H1 (cell line): Measurements from ENCODE around the gene APH1B. TPM values are rescaled to one million over a fixed set of nuclear protein-coding genes. Genes with fewer than 3 reads are reported as not detected.

Experiments used
- CTCF ChIA-PET: fragments of 300-600 bp; sonication (Branson Sonifier 250); formaldehyde crosslinking; loops from one replicate; lab custom pipeline; 2021; ENCODE audit not compliant: partially characterized antibody; lab: Charles Lee
- POLR2A ChIA-PET: fragments of 300-600 bp; sonication (Branson Sonifier 250); formaldehyde crosslinking; loops from one replicate; lab custom pipeline; 2021; ENCODE audit warnings: inconsistent platforms; ENCODE audit not compliant: partially characterized antibody; lab: Charles Lee
- DNase-seq, 2 experiments: peaks; one replicate each; pipeline versions ENCODE4 v3.0.0 to v3.0.0-alpha.2; 2010 to 2022; ENCODE audit warnings: low spot score in 2 of 2, low read depth in 1 of 2, mixed read lengths in 1 of 2
- FAIRE-seq: peaks from 2 replicates; lab custom pipeline; 2011; peaks lifted over from hg19 to GRCh38; lab: Jason Lieb, UNC
- H2AFZ ChIP-seq: 2 replicates; pipeline ENCODE4 v1.8.1; 2012; ENCODE audit warnings: low read length, inconsistent platforms
- H2AK5ac ChIP-seq: 2 replicates; pipeline ENCODE4 v1.6.1; 2013; ENCODE audit warnings: low read depth, low read length
- H2BK120ac ChIP-seq: replicated peaks from 2 replicates; pipeline ENCODE3; 2013; ENCODE audit warnings: low read depth, low read length, inconsistent platforms
- H2BK12ac ChIP-seq: 2 replicates; pipeline ENCODE4 v1.6.1; 2013; ENCODE audit warnings: low read depth, low read length
- H2BK15ac ChIP-seq: 2 replicates; pipeline ENCODE4 v1.6.1; 2013; ENCODE audit warnings: low read length
- H2BK20ac ChIP-seq: 2 replicates; pipeline ENCODE4 v1.6.1; 2013; ENCODE audit warnings: low read length
- H2BK5ac ChIP-seq: 2 replicates; pipeline ENCODE4 v1.6.1; 2013; ENCODE audit warnings: low read depth, low read length
- H3K14ac ChIP-seq: 2 replicates; pipeline ENCODE4 v1.6.1; 2013; ENCODE audit warnings: inconsistent platforms; ENCODE audit not compliant: insufficient read length
- H3K18ac ChIP-seq: 2 replicates; pipeline ENCODE4 v1.6.1; 2013; ENCODE audit warnings: low read length; ENCODE audit errors: extremely low read depth
- H3K23ac ChIP-seq: 2 replicates; pipeline ENCODE4 v1.6.1; 2013; ENCODE audit warnings: inconsistent platforms; ENCODE audit not compliant: insufficient read length
- H3K23me2 ChIP-seq: 2 replicates; pipeline ENCODE4 v1.6.1; 2013; ENCODE audit warnings: low read depth, low read length
- H3K27ac ChIP-seq: 2 replicates; pipeline ENCODE4 v1.6.1; 2011; ENCODE audit warnings: low read depth, low read length, inconsistent platforms
- H3K27me3 ChIP-seq, 4 experiments: replicated peaks in 1 of 4; 1 replicate in 1 of 4; 2 replicates in 3 of 4; pipeline versions ENCODE4 v1.6.1 to v1.8.1; 2011 to 2013; ENCODE audit warnings: low read length in 3 of 4, mild to moderate bottlenecking in 3 of 4, inconsistent platforms in 2 of 4, mixed read lengths in 2 of 4, moderate library complexity in 1 of 4; ENCODE audit not compliant: control insufficient read depth in 3 of 4, insufficient read depth in 3 of 4; ENCODE audit errors: extremely low read depth in 1 of 4
- H3K36me3 ChIP-seq, 4 experiments: 2 replicates each; pipeline versions ENCODE4 v1.6.1 to v1.8.1; 2011 to 2013; ENCODE audit warnings: mild to moderate bottlenecking in 4 of 4, low read length in 3 of 4, moderate library complexity in 2 of 4, control low read depth in 1 of 4, inconsistent platforms in 1 of 4; ENCODE audit not compliant: insufficient read depth in 4 of 4, control insufficient read depth in 2 of 4
- H3K4ac ChIP-seq: replicated peaks from 2 replicates; pipeline ENCODE3; 2013; ENCODE audit warnings: low read length, low read depth, mixed read lengths, inconsistent platforms; ENCODE audit not compliant: insufficient read length
- H3K4me1 ChIP-seq, 4 experiments: replicated peaks in 1 of 4; 1 replicate in 1 of 4; 2 replicates in 3 of 4; pipeline versions ENCODE4 v1.6.1 to v1.8.1; 2011 to 2013; ENCODE audit warnings: low read length in 3 of 4, inconsistent platforms in 2 of 4, mixed read lengths in 1 of 4; ENCODE audit not compliant: insufficient read depth in 4 of 4, control insufficient read depth in 3 of 4
- H3K4me2 ChIP-seq, 2 experiments: 2 replicates each; pipeline versions ENCODE4 v1.6.1 to v1.8.1; 2011 to 2013; ENCODE audit warnings: low read depth in 2 of 2, low read length in 2 of 2, control low read depth in 1 of 2, inconsistent platforms in 1 of 2, mild to moderate bottlenecking in 1 of 2; ENCODE audit not compliant: insufficient read depth in 1 of 2
- H3K4me3 ChIP-seq, 4 experiments: fragments of 200-600, 300-600 bp in 1 of 4; sonication (generic), shearing (Covaris generic), sonication (Bioruptor Twin) in 1 of 4; 2 replicates each; pipeline versions ENCODE4 v1.5.1 to v1.8.1; 2011 to 2016; ENCODE audit warnings: low read length in 4 of 4, low read depth in 3 of 4, control low read depth in 2 of 4, inconsistent platforms in 2 of 4, mild to moderate bottlenecking in 2 of 4, mixed read lengths in 1 of 4, moderate library complexity in 1 of 4; ENCODE audit not compliant: insufficient read depth in 2 of 4; ENCODE audit errors: extremely low read depth in 1 of 4
- H3K56ac ChIP-seq: replicated peaks from 2 replicates; pipeline ENCODE3; 2013; ENCODE audit warnings: low read depth, mild to moderate bottlenecking, mixed read lengths, low read length, inconsistent platforms; ENCODE audit not compliant: insufficient read length
- H3K79me1 ChIP-seq: 2 replicates; pipeline ENCODE4 v1.6.1; 2013; ENCODE audit warnings: low read depth, low read length, control low read depth
- H3K79me2 ChIP-seq, 2 experiments: 2 replicates each; pipeline versions ENCODE4 v1.6.1 to v1.8.1; 2012 to 2013; ENCODE audit warnings: low read length in 2 of 2, mild to moderate bottlenecking in 2 of 2, inconsistent platforms in 1 of 2; ENCODE audit not compliant: insufficient read depth in 2 of 2, control insufficient read depth in 1 of 2
- H3K9ac ChIP-seq, 4 experiments: replicated peaks in 1 of 4; 1 replicate in 1 of 4; 2 replicates in 3 of 4; pipeline versions ENCODE4 v1.6.1 to v1.8.1; 2011 to 2013; ENCODE audit warnings: low read depth in 3 of 4, low read length in 3 of 4, control low read depth in 2 of 4, mild to moderate bottlenecking in 2 of 4, moderate library complexity in 2 of 4, inconsistent platforms in 1 of 4; ENCODE audit errors: extremely low read depth in 1 of 4
- H3K9me3 ChIP-seq, 2 experiments: 2 replicates each; pipeline versions ENCODE4 v1.6.1 to v1.8.1; 2012 to 2013; ENCODE audit warnings: mild to moderate bottlenecking in 2 of 2, moderate library complexity in 2 of 2, control low read depth in 1 of 2, inconsistent platforms in 1 of 2, low read depth in 1 of 2, low read length in 1 of 2, mixed read lengths in 1 of 2; ENCODE audit not compliant: insufficient read depth in 2 of 2
- H4K20me1 ChIP-seq, 2 experiments: replicated peaks in 1 of 2; 2 replicates each; pipeline versions ENCODE3 to v1.8.1; 2011 to 2013; ENCODE audit warnings: inconsistent platforms in 2 of 2, low read length in 2 of 2, mild to moderate bottlenecking in 1 of 2; ENCODE audit not compliant: insufficient read depth in 2 of 2, control insufficient read depth in 1 of 2
- H4K5ac ChIP-seq: 2 replicates; pipeline ENCODE4 v1.6.1; 2013; ENCODE audit warnings: low read length, low read depth, mixed read lengths, inconsistent platforms; ENCODE audit not compliant: insufficient read length
- H4K8ac ChIP-seq: 2 replicates; pipeline ENCODE4 v1.8.0; 2013; ENCODE audit warnings: mild to moderate bottlenecking, moderate library complexity, low read length, inconsistent platforms; ENCODE audit not compliant: insufficient read depth; ENCODE audit errors: extremely low read depth
- H4K91ac ChIP-seq: replicated peaks from 2 replicates; pipeline ENCODE3; 2013; ENCODE audit warnings: low read length, mixed read lengths, inconsistent platforms; ENCODE audit not compliant: insufficient read length
- ATF3 ChIP-seq: IDR thresholded peaks from 2 replicates; pipeline ENCODE4 v1.6.1; 2011; ENCODE audit warnings: low read depth, mild to moderate bottlenecking, low read length; ENCODE audit not compliant: insufficient read depth
- BCL11A ChIP-seq, 2 experiments: IDR thresholded peaks; one replicate each; pipeline ENCODE4 v1.6.1; 2011; ENCODE audit warnings: low read depth in 2 of 2, low read length in 2 of 2, mild to moderate bottlenecking in 2 of 2
- GTF2F1 ChIP-seq: IDR thresholded peaks from 2 replicates; pipeline ENCODE4 v1.6.1; 2012; ENCODE audit warnings: low read depth, low read length, improper control_type of control experiment, borderline replicate concordance
- PHF8 ChIP-seq: fragments of 200-600 bp; sonication (generic); conservative IDR thresholded peaks from 2 replicates; pipeline ENCODE4 v1.7.1; 2012; ENCODE audit warnings: low read depth, mild to moderate bottlenecking, inconsistent platforms, low read length, moderate library complexity
- POLR2AphosphoS5 ChIP-seq: IDR thresholded peaks from 2 replicates; pipeline ENCODE4 v1.6.1; 2011; ENCODE audit warnings: low read depth, low read length
- RBBP5 ChIP-seq: IDR thresholded peaks from 2 replicates; pipeline ENCODE4 v1.7.1; 2012; ENCODE audit warnings: low read depth, mild to moderate bottlenecking, inconsistent platforms, low read length, moderate library complexity, borderline replicate concordance
- RFX5 ChIP-seq: IDR thresholded peaks from 2 replicates; pipeline ENCODE4 v1.6.1; 2011; ENCODE audit warnings: low read depth, low read length, improper control_type of control experiment, borderline replicate concordance
- SP2 ChIP-seq: IDR thresholded peaks from 2 replicates; pipeline ENCODE4 v1.6.1; 2012; ENCODE audit warnings: mild to moderate bottlenecking, low read length, inconsistent platforms
- ZNF274 ChIP-seq: IDR thresholded peaks from 2 replicates; pipeline ENCODE4 v1.7.0; 2012; ENCODE audit warnings: low read length, borderline replicate concordance; ENCODE audit errors: extremely low read depth
- WGBS, 2 experiments: shearing (Covaris generic) in 1 of 2; methylation state at CpG; one replicate each; pipeline versions ENCODE4 v1.1.6 to v1.1.7; 2013 to 2015; ENCODE audit warnings: low lambda C conversion rate in 2 of 2, mixed read lengths in 2 of 2, inconsistent platforms in 1 of 2, low coverage in 1 of 2, missing lambda C conversion rate in 1 of 2; ENCODE audit not compliant: insufficient replicate concordance in 2 of 2, insufficient coverage in 1 of 2, insufficient read length in 1 of 2; ENCODE audit errors: extremely low coverage in 1 of 2, missing lambda C conversion rate in 1 of 2; 5-methylcytosine and 5-hydroxymethylcytosine counted together
- polyA plus RNA-seq, 7 experiments: library from polyadenylated mRNA; depleted of rRNA in 3 of 7; stranded (reverse) in 5 of 7; unstranded in 2 of 7; fragments of >200 nt in 5 of 7; fragments of 200-250 nt in 2 of 7; gene quantifications; 1 replicate in 5 of 7; 2 replicates in 1 of 7; 4 replicates in 1 of 7; pipeline versions ENCODE4 v1.2.1 to v1.2.3, GENCODE V29; 2011 to 2013; ENCODE audit warnings: missing spikeins in 2 of 7, mixed read lengths in 2 of 7
- total RNA-seq: library from RNA; stranded (reverse); fragmentation: NEBNext Ultra II Directional; extraction: Animal tissue kit (Norgen Biotek cat#: 25700); gene quantifications from 2 replicates; pipeline ENCODE4 v1.2.1, GENCODE V29; 2021

Gene APH1B
- total and polyA plus RNA-seq, 2 of the 8 experiments (the other 6 are each of a cell fraction or from before 2014, with no cell fraction given): 11.5 to 22.9 TPM

GRCh38 chr15:63296195-63296594 lies 18.8 kb downstream of the APH1B start:
- DNase-seq (no peak), FAIRE-seq (no peak)
- no peaks in the 10 kb centered on the region for H3K27me3 ChIP-seq
- H4K5ac ChIP-seq: no peak overlapping the region
- H3K18ac ChIP-seq: no peak overlapping the region
- H2BK5ac ChIP-seq: no peak overlapping the region
- no peaks in the 10 kb centered on the region for H3K4me1 ChIP-seq
- no peaks in the 10 kb centered on the region for H3K79me2 ChIP-seq
- H3K9ac ChIP-seq: no peak overlapping the region
- H3K23ac ChIP-seq: no peak overlapping the region
- H4K20me1 ChIP-seq: no peaks in the 10 kb centered on the region
- no peak overlapping the region for H3K56ac ChIP-seq
- no peak overlapping the region for H3K27ac ChIP-seq
- H3K4me3 ChIP-seq: no peak overlapping the region
- TF ChIP-seq GTF2F1: no peak
- TF ChIP-seq PHF8: no peak
- no peak for TF ChIP-seq RFX5
- no peak for TF ChIP-seq POLR2AphosphoS5
- TF ChIP-seq SP2: no peak
- no peak for TF ChIP-seq ATF3
- no peak for TF ChIP-seq ZNF274
- TF ChIP-seq BCL11A (IDR thresholded peaks at IDR 0.05; ENCODE audit: low read depth in 2 of 2, low read length in 2 of 2): no peak
- TF ChIP-seq RBBP5: no peak
- TF ChIP-seq, all 59 proteins: peak for 0
- Histone ChIP-seq H2AFZ (no peak overlapping the region), H2BK120ac (no peak overlapping the region), H2BK15ac (no peak overlapping the region), H3K14ac (no peak overlapping the region), H4K8ac (no peak overlapping the region; the same call in 1 of the 2 replicates), H2AK5ac (no peak overlapping the region), H3K9me3 (no peaks in the 10 kb centered on the region), H2BK20ac (no peak overlapping the region), H3K23me2 (no peaks in the 10 kb centered on the region), H3K79me1 (no peaks in the 10 kb centered on the region), H2BK12ac (no peak overlapping the region), H3K4ac (no peak overlapping the region), H4K91ac (no peak overlapping the region), H3K4me2 (no peak overlapping the region), H3K36me3 (0 out of 8 replicates have a peak, but pooled peaks cover 0 to 2% (median 0%) of the 10 kb centered on the region in 4 experiments)
- ChIA-PET CTCF (interaction anchor here (0.6 to 6.5 kb wide), 6 partner anchors 64 to 170 kb away, joined by 3 to 25 read pairs (median 3); no protein-coding TSS in a partner anchor), POLR2A (interaction anchor here (1.1 to 1.7 kb wide), 2 partner anchors 9 to 18 kb away, joined by 3 read pairs; no protein-coding TSS in a partner anchor)
- 88% methylated on average over 6 of the region's 6 CpGs; no CpG with 5 or more reads in 1 of the 2 experiments for WGBS, 2 experiments
